Loucy (cell line): ENCODE data around the gene MYO10.

ENCODE experiments used
- CTCF ChIP-seq: fragments of 200-600 bp; sonication (generic); conservative IDR thresholded peaks from 2 replicates; pipeline ENCODE4 v1.5.1; 2014; ENCODE audit warnings: mild to moderate bottlenecking, antibody characterized with exemption, low read length
- EZH2phosphoT487 ChIP-seq: fragments of 200-600 bp; IDR thresholded peaks from 2 replicates; pipeline ENCODE4 v1.6.1; 2018; ENCODE audit warnings: antibody characterized with exemption, mild to moderate bottlenecking, moderate library complexity, borderline replicate concordance

GRCh38 chr5:16913187-16914107, 22.6 kb downstream of the MYO10 start:
- TF ChIP-seq CTCF (no peak), EZH2phosphoT487 (no peak)
